MM.1S (cell line): ENCODE data around the gene VSIG2.
A peak's percentile ranks its signal among the peaks of the same experiment; 100 is the strongest.

Source experiments
- DNase-seq: peaks from one replicate; pipeline ENCODE4 v3.0.0-alpha.2; 2015
- H2AFZ ChIP-seq: fragments of 300-600 bp; sonication (generic); 2 replicates; pipeline ENCODE4 v1.6.0; 2016; ENCODE audit warnings: antibody characterized with exemption, low read length
- H3F3A ChIP-seq: fragments of 300-600 bp; sonication (generic); 2 replicates; pipeline ENCODE4 v1.6.1; 2016; ENCODE audit warnings: mild to moderate bottlenecking, antibody characterized with exemption, low read length, moderate library complexity, mixed read lengths; ENCODE audit not compliant: insufficient read depth
- H3K27ac ChIP-seq: fragments of 300-600 bp; sonication (generic); 2 replicates; pipeline ENCODE4 v1.5.1; 2016; ENCODE audit warnings: mild to moderate bottlenecking, low read length
- H3K27me3 ChIP-seq: fragments of 300-600 bp; sonication (generic); replicated peaks from 2 replicates; pipeline ENCODE4 v1.6.0; 2016; ENCODE audit warnings: low read length; ENCODE audit not compliant: insufficient read depth
- H3K36me3 ChIP-seq: fragments of 300-600 bp; sonication (generic); replicated peaks from 2 replicates; pipeline ENCODE4 v1.6.1; 2016; ENCODE audit warnings: mild to moderate bottlenecking, low read length, mixed read lengths; ENCODE audit not compliant: insufficient read depth
- H3K4me1 ChIP-seq: fragments of 300-600 bp; sonication (generic); 2 replicates; pipeline ENCODE4 v1.6.1; 2016; ENCODE audit warnings: low read length, mixed read lengths
- H3K4me2 ChIP-seq: fragments of 300-600 bp; sonication (generic); 2 replicates; pipeline ENCODE4 v1.6.0; 2016; ENCODE audit warnings: low read depth, low read length
- H3K4me3 ChIP-seq: fragments of 300-600 bp; sonication (generic); 2 replicates; pipeline ENCODE4 v1.5.1; 2016; ENCODE audit warnings: low read length, mixed read lengths
- H3K79me2 ChIP-seq: fragments of 300-600 bp; sonication (generic); 2 replicates; pipeline ENCODE4 v1.6.1; 2016; ENCODE audit warnings: mixed run types, low read length, mixed read lengths
- H3K9ac ChIP-seq: fragments of 300-600 bp; sonication (generic); 2 replicates; pipeline ENCODE4 v1.6.1; 2016; ENCODE audit warnings: low read length, mixed read lengths
- H3K9me2 ChIP-seq: fragments of 300-600 bp; sonication (generic); replicated peaks from 2 replicates; pipeline ENCODE4 v1.6.1; 2016; ENCODE audit warnings: mild to moderate bottlenecking, low read length, mixed read lengths; ENCODE audit not compliant: insufficient read depth
- H3K9me3 ChIP-seq: fragments of 300-600 bp; sonication (generic); replicated peaks from 2 replicates; pipeline ENCODE4 v1.6.1; 2016; ENCODE audit warnings: mild to moderate bottlenecking, low read length, mixed read lengths; ENCODE audit not compliant: insufficient read depth
- H4K20me1 ChIP-seq: fragments of 300-600 bp; sonication (generic); 2 replicates; pipeline ENCODE4 v1.6.1; 2016; ENCODE audit warnings: mild to moderate bottlenecking, low read length, moderate library complexity, mixed read lengths; ENCODE audit not compliant: insufficient read depth
- EZH2 ChIP-seq: fragments of 300-600 bp; sonication (generic); optimal IDR thresholded peaks from 2 replicates; pipeline ENCODE3; 2017; ENCODE audit warnings: low read depth, mild to moderate bottlenecking, antibody characterized with exemption, low read length, mixed read lengths
- EZH2phosphoT487 ChIP-seq: fragments of 300-600 bp; sonication (generic); IDR thresholded peaks from 2 replicates; pipeline ENCODE4 v1.6.1; 2018; ENCODE audit warnings: antibody characterized with exemption, low read length
- TF ChIP-seq, protein P1 (sequence below): fragments of 300-600 bp; sonication (generic); IDR thresholded peaks from 2 replicates; pipeline ENCODE4 v1.5.1; 2016; ENCODE audit warnings: antibody characterized with exemption, low read length, mixed read lengths

Gene VSIG2

GRCh38 chr11:124768914-124769313 is 16.9 kb upstream of the VSIG2 start:
- H3K9me2 ChIP-seq, result no peaks in the 10 kb centered on the region
- no peaks in the 10 kb centered on the region for H4K20me1 ChIP-seq
- no peaks in the 10 kb centered on the region for H3K36me3 ChIP-seq
- H2AFZ ChIP-seq, result no peak overlapping the region
- H3K27ac ChIP-seq, result no peak overlapping the region
- H3K27me3 ChIP-seq, result no peaks in the 10 kb centered on the region
- H3K4me1 ChIP-seq, result peaks cover 15% of the 10 kb centered on the region
- no peaks in the 10 kb centered on the region; the same call in 1 of the 2 replicates for H3K79me2 ChIP-seq
- no peaks in the 10 kb centered on the region for H3K9me3 ChIP-seq
- DNase-seq, result no peak
- TF ChIP-seq EZH2phosphoT487 (no peak), EZH2 (no peak)
- TF ChIP-seq, protein P1, sequence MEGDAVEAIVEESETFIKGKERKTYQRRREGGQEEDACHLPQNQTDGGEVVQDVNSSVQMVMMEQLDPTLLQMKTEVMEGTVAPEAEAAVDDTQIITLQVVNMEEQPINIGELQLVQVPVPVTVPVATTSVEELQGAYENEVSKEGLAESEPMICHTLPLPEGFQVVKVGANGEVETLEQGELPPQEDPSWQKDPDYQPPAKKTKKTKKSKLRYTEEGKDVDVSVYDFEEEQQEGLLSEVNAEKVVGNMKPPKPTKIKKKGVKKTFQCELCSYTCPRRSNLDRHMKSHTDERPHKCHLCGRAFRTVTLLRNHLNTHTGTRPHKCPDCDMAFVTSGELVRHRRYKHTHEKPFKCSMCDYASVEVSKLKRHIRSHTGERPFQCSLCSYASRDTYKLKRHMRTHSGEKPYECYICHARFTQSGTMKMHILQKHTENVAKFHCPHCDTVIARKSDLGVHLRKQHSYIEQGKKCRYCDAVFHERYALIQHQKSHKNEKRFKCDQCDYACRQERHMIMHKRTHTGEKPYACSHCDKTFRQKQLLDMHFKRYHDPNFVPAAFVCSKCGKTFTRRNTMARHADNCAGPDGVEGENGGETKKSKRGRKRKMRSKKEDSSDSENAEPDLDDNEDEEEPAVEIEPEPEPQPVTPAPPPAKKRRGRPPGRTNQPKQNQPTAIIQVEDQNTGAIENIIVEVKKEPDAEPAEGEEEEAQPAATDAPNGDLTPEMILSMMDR, result no peak
- H3K4me2 ChIP-seq, result no peak overlapping the region
- peaks cover 8% of the 10 kb centered on the region for H3F3A ChIP-seq
- no peak overlapping the region for H3K4me3 ChIP-seq
- no peak overlapping the region for H3K9ac ChIP-seq

DNA sequence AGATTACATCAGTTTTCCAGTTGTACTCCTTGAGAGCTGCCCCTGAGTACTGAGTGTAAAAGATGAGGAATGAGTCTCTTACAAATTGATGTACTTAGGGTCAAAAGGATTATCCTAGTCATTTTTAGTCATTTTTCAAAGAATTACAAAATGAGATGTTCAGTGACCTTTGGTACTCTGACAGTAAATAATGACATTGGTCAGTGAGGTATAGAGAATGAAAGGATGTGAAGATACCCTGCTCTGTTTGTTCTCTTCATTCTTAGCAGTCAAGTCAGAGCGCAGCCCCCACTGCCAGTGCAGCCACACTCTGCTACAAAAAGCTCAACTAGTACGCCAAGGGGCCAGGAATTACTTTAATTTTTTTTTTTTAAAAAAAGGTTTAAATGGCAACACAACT is 14.1 kb upstream of the VSIG2 start:
- TF ChIP-seq, protein P1, result no peak
- TF ChIP-seq EZH2, result no peak
- no peak for TF ChIP-seq EZH2phosphoT487

DNA sequence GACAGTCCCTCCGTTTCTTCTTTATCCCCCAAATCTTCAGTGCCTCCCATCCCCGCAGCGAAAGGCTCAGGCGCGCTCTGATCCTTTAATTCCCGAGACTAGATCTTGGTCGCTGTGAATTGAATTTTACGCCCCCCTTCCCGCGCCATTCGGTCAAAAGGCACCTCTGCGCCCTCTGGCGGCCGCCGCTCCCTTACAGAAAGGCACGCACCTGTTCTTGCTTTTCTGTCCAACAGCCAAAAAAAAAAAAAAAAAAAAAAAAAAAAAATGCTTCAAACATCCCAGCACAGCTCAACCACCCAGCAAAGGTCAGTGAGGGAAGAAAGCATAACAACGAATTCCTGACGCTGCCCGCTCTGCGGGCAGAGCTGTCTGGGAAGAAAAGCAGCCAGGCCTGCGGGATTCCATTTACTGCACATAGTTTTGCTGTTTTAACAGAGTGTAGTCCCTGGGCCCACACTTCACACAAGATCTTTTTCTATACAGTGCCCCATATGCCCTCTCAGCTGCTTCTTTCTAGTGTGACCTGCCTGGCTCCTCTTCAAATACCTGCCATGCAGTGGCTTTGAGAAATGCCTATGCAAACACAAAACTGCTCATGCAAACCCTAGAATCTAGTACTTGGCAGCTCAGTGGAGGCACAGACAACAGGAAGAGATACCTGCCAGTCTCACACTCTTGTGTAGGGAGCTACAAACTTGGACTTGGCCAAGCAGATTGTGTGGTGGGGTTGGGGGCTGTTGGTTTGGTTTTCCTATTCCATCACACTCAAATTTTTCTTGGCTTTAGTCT is 11.3 kb upstream of the VSIG2 start:
- H3K9ac ChIP-seq, result peak overlapping the region; percentile 72; the same call in 1 of the 2 replicates
- H4K20me1 ChIP-seq, result no peaks in the 10 kb centered on the region
- TF ChIP-seq EZH2phosphoT487 (no peak), EZH2 (no peak)
- TF ChIP-seq, protein P1, result peak; percentile 69

More for the DNA sequence above, 14.1 kb upstream of the VSIG2 start:
- Histone ChIP-seq H3K36me3 (no peaks in the 10 kb centered on the region), H3K79me2 (peaks cover 8% of the 10 kb centered on the region), H3K4me2 (no peak overlapping the region), H4K20me1 (no peaks in the 10 kb centered on the region), H2AFZ (no peak overlapping the region), H3K27ac (no peak overlapping the region), H3K9ac (no peak overlapping the region), H3K9me3 (no peaks in the 10 kb centered on the region), H3K4me3 (no peak overlapping the region), H3K9me2 (no peaks in the 10 kb centered on the region), H3F3A (peaks cover 23% of the 10 kb centered on the region), H3K27me3 (no peaks in the 10 kb centered on the region), H3K4me1 (peaks cover 22% of the 10 kb centered on the region)
- no peak for DNase-seq

More for the DNA sequence above, 11.3 kb upstream of the VSIG2 start:
- Histone ChIP-seq H3K27me3 (no peaks in the 10 kb centered on the region), H3K4me2 (peak overlapping the region; percentile 84), H3K79me2 (peaks cover 32% of the 10 kb centered on the region), H3K27ac (peak overlapping the region; percentile 77), H3K4me1 (peaks cover 22% of the 10 kb centered on the region), H2AFZ (peak overlapping the region; percentile 93), H3F3A (peaks cover 25% of the 10 kb centered on the region), H3K4me3 (peak overlapping the region; percentile 89), H3K9me3 (no peaks in the 10 kb centered on the region), H3K36me3 (no peaks in the 10 kb centered on the region), H3K9me2 (no peaks in the 10 kb centered on the region)
- peak; percentile 79 for DNase-seq
